Renal cortex interstitium (tissue), 3 donors: ENCODE measurements around the gene TYK2. TPM values are rescaled to one million over a fixed set of nuclear protein-coding genes. Genes with fewer than 3 reads are reported as not detected.

Experiments used
- polyA plus RNA-seq, 3 donors: library from polyadenylated mRNA; unstranded; fragments of 120-200 nt; gene quantifications; one replicate each; pipeline ENCODE4 v1.2.1, GENCODE V29; 2013; ENCODE audit not compliant: insufficient read length in 3 of 3

Gene TYK2
- polyA plus RNA-seq, 3 donors: 101 to 151 (median 123) TPM

Other genes starting within 250 kb of the TYK2 start
- 100 to 1,000 TPM; 103 to 131 (median 113) TPM for gene DNMT1, start 185.6 kb downstream of the TYK2 start, polyA plus RNA-seq
- gene S1PR2, start 149.2 kb downstream of the TYK2 start, polyA plus RNA-seq: 10 to 100 TPM; 10.2 to 13.0 (median 12.2) TPM
- 10 to 100 TPM; 32.0 to 51.4 (median 50.5) TPM for gene MRPL4, start 128.4 kb downstream of the TYK2 start, polyA plus RNA-seq
- gene ICAM1, start 109.5 kb downstream of the TYK2 start, polyA plus RNA-seq: 1 to 10 TPM; 5.3 to 6.7 (median 6.7) TPM
- under 1 TPM; 0.22 to 0.44 (median 0.24) TPM for gene ICAM4, start 93.6 kb downstream of the TYK2 start, polyA plus RNA-seq
- gene ICAM5, start 90.6 kb downstream of the TYK2 start, polyA plus RNA-seq: under 1 TPM; 0.12 to 0.42 (median 0.24) TPM
- gene ZGLP1, start 70.8 kb downstream of the TYK2 start, polyA plus RNA-seq: 1 to 10 TPM; 5.6 to 9.7 (median 6.3) TPM
- gene FDX2, start 64.6 kb downstream of the TYK2 start, polyA plus RNA-seq: 10 to 100 TPM; 14.5 to 23.3 (median 20.6) TPM
- 10 to 100 TPM; 21.0 to 38.9 (median 37.3) TPM for gene RAVER1, start 47.0 kb downstream of the TYK2 start, polyA plus RNA-seq
- gene ICAM3, start 40.9 kb downstream of the TYK2 start, polyA plus RNA-seq: 10 to 100 TPM in 1 of 3 donors, 1 to 10 TPM in 2; 8.2 to 10.4 (median 10.0) TPM
- gene CDC37, start 23.0 kb upstream of the TYK2 start, polyA plus RNA-seq: 100 to 1,000 TPM; 132 to 185 (median 178) TPM
- gene PDE4A, start 40.0 kb upstream of the TYK2 start, polyA plus RNA-seq: 1 to 10 TPM; 1.9 to 5.1 (median 2.1) TPM
- 10 to 100 TPM; 56.6 to 89.6 (median 75.2) TPM for gene KEAP1, start 122.8 kb upstream of the TYK2 start, polyA plus RNA-seq
- gene S1PR5, start 136.9 kb upstream of the TYK2 start, polyA plus RNA-seq: 1 to 10 TPM in 2 of 3 donors, under 1 TPM in 1; 0.78 to 1.5 (median 1.2) TPM
- 10 to 100 TPM; 24.2 to 33.0 (median 30.4) TPM for gene ATG4D, start 163.3 kb upstream of the TYK2 start, polyA plus RNA-seq
- 10 to 100 TPM; 33.8 to 36.7 (median 34.4) TPM for gene KRI1, start 185.4 kb upstream of the TYK2 start, polyA plus RNA-seq
- 10 to 100 TPM in 2 of 3 donors, 1 to 10 TPM in 1; 7.9 to 12.5 (median 10.7) TPM for gene CDKN2D, start 188.4 kb upstream of the TYK2 start, polyA plus RNA-seq
- 10 to 100 TPM; 34.9 to 55.7 (median 38.7) TPM for gene AP1M2, start 206.7 kb upstream of the TYK2 start, polyA plus RNA-seq
- gene SLC44A2, start 245.0 kb upstream of the TYK2 start, polyA plus RNA-seq: 100 to 1,000 TPM; 175 to 191 (median 187) TPM